NB4 (cell line): ENCODE data around the gene PLAC8L1.

Source experiments
- MYC ChIP-seq: IDR thresholded peaks from 2 replicates; pipeline ENCODE4 v1.6.1; 2011; ENCODE audit warnings: low read depth, low read length
- POLR2A ChIP-seq: IDR thresholded peaks from 2 replicates; pipeline ENCODE4 v1.6.1; 2011; ENCODE audit warnings: mild to moderate bottlenecking; ENCODE audit not compliant: insufficient read length; ENCODE audit errors: extremely low read depth
- TF ChIP-seq, protein P1 (sequence below): IDR thresholded peaks from one replicate; pipeline ENCODE4 v1.5.1; 2012; ENCODE audit warnings: low read depth, low read length

DNA sequence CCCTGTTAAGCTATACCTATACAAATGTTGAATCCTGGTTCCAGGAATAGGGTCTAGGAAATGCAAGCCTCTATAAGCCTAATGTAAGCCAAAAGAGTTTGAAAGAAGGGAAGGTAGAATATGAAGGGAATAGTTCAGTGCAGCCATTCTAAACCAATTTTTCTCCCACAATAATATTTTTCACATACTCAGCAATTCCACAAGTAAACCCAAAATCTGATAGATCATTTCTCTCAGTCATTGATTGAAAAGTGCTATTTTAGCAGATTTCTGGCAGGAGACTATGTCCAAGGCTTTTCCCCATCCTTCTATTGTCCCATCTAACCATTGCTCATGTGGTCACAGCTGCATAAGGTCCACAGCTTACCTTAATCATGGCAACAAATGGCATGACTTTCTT, 20.7 kb upstream of the PLAC8L1 start:
- TF ChIP-seq, protein P1, sequence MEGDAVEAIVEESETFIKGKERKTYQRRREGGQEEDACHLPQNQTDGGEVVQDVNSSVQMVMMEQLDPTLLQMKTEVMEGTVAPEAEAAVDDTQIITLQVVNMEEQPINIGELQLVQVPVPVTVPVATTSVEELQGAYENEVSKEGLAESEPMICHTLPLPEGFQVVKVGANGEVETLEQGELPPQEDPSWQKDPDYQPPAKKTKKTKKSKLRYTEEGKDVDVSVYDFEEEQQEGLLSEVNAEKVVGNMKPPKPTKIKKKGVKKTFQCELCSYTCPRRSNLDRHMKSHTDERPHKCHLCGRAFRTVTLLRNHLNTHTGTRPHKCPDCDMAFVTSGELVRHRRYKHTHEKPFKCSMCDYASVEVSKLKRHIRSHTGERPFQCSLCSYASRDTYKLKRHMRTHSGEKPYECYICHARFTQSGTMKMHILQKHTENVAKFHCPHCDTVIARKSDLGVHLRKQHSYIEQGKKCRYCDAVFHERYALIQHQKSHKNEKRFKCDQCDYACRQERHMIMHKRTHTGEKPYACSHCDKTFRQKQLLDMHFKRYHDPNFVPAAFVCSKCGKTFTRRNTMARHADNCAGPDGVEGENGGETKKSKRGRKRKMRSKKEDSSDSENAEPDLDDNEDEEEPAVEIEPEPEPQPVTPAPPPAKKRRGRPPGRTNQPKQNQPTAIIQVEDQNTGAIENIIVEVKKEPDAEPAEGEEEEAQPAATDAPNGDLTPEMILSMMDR, result no peak
- TF ChIP-seq POLR2A (no peak), MYC (no peak)
